ENCODE results near the gene POTED.
"Not testable (repeated sequence)": the region's sequence is repeated elsewhere in the genome, so short reads cannot be mapped to it uniquely, and the experiment has no call there.

POTED gene

DNA sequence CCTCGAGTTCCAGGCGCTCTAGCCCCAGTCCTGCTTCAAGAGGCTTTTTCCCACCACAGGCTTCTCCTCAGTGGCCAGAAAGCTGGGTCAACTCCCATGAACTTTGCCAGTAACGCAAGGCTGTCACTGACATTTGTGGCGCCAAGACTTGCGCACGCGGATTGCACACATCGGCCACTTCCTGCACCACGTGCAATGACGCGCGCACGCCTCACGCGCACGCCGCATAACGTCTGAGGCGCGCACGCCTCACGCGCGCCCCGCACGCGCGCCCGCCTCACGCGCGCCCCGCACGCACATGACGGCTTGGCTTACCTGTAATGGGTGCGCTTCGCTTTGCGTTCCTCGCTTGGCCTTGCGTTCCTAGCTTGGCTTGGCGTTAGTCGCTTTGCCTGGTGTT, at the start of gene POTED:
TSS of gene POTED (plus strand) at position 301 of the 400 bp plus-strand sequence. CDS start 452 bp downstream, outside the sequence.
- not testable (repeated sequence) for FAIRE-seq; DNase-seq (ENCODE audit: extremely low spot score, insufficient read length, low read depth)

DNA sequence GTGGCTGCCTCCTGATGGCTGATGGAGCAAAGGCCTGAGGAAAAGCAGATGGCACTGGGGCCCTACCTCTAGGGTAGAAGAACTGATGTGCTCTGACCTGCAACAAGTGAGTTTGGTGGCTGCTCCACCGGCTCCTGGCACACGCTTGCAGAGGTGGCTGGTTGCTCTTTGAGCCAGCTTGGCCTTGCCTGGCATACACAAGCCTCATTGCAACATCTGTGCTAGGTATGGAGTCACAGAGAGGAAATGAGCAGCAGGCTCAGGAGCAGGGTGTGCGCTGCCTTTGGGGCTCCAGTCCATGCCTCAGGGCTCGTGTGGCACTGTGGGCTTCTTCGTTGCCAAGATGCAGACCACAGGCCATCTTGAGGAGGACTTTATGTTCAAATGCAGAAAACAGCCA, 40.5 kb downstream of the POTED start:
- FAIRE-seq; DNase-seq (ENCODE audit: extremely low spot score, insufficient read length, low read depth): not testable (repeated sequence)

DNA sequence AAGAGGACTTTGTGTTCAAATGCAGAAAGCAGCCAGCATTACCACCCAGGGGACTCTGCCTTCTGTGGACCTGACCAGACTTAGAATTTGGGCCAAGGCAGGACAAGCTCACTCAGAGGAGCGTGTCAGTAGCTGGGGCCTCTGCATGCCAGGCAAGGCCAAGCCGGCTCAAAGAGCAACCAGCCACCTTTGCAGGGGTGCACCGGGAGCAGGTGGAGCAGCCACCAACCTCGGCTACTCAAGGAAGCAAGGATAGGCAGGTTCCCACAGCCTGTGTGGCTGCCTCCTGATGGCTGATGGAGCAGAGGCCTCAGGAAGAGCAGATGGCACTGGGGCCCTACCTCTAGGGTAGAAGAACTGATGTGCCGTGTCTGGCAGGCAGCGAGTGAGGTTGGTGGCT, 42.2 kb downstream of the POTED start:
- not testable (repeated sequence) for DNase-seq (ENCODE audit: extremely low spot score, insufficient read length, low read depth); FAIRE-seq
